Measurements from ENCODE around the gene MRPL41.
A peak's percentile ranks its signal among the peaks of the same experiment; 100 is the strongest.
"Not testable (repeated sequence)": the region's sequence is repeated elsewhere in the genome, so short reads cannot be mapped to it uniquely, and the experiment has no call there.

MRPL41 gene

DNA sequence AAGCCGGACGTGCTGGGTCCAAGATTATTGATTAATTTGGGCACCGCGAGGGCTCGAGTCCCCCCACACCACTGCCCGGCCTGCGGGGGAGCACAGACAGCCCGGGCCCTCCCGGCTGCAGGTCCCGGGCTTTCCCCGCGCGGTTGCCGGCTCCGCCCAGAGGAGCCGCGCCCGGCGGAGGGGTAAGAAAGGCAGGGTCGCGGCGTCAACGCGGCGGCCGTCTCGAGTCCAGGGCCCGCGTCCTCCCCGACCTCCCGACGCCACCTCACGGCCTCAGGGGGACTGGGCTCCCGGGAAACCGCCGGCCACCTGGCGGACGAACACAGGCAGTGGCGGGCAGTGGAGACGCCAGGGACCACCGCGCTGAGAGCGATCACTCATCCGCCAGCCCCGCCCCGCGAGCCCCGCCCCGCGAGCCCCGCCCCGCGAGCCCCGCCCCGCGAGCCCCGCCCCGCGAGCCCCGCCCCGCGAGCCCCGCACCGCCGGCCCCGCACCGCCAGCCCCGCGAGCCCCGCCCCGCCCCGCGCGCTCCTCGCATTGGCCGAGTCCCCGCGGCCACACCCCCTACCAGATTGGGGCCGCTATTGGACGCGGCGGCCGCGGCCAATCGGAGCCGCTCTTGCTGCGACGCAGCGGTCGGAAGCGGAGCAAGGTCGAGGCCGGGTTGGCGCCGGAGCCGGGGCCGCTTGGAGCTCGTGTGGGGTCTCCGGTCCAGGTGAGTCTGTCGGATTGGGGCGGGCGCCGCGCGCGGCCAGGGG lies at the start of gene MRPL41:
Gene MRPL41, plus strand, starts transcription at position 616 of the 758 bp plus-strand sequence. CDS start 203 bp downstream, outside the sequence.
- peak; percentile 99 for DNase-seq (ENCODE audit: low spot score)

- DNase-seq (ENCODE audit: low spot score) = no peak
These were observed 49.4 kb upstream of the MRPL41 start for GRCh38 chr9:137502008-137502911.

- DNase-seq (ENCODE audit: low spot score) = no peak
These were observed 47.3 kb upstream of the MRPL41 start for GRCh38 chr9:137504432-137504777.

GRCh38 chr9:137505421-137506140 lies 46.1 kb upstream of the MRPL41 start:
- DNase-seq (ENCODE audit: low spot score) = no peak

DNA sequence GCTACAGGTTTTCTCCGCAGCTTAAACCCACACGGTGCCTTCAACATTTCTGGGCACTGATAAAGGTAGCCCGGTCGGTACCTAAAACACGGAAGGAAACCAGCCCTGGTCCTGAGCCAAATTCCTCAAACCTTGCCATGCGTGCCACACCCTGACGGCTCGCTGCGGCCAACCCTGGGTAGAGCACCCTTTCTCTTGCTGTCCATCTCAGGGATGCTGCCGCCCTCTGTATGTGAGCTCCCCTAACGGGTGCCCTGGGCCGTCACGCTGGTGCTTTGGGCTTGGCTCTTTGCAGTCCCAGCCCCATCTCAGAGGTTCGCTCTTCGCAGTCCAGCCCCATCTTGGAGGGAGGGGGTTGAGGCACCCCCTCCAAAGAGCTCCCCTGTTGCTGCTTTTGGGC lies 45.4 kb upstream of the MRPL41 start:
- DNase-seq (ENCODE audit: low spot score) = no peak

GRCh38 chr9:137506702-137507171 lies 44.9 kb upstream of the MRPL41 start:
- DNase-seq (ENCODE audit: low spot score) = peak; percentile 86

- no peak for DNase-seq (ENCODE audit: low spot score)
These were observed 42.5 kb upstream of the MRPL41 start for GRCh38 chr9:137509198-137509597.

GRCh38 chr9:137511126-137511525 lies 40.6 kb upstream of the MRPL41 start:
- not testable (repeated sequence) for DNase-seq (ENCODE audit: low spot score)

GRCh38 chr9:137511758-137512463 lies 39.8 kb upstream of the MRPL41 start:
- no peak for DNase-seq (ENCODE audit: low spot score)

DNA sequence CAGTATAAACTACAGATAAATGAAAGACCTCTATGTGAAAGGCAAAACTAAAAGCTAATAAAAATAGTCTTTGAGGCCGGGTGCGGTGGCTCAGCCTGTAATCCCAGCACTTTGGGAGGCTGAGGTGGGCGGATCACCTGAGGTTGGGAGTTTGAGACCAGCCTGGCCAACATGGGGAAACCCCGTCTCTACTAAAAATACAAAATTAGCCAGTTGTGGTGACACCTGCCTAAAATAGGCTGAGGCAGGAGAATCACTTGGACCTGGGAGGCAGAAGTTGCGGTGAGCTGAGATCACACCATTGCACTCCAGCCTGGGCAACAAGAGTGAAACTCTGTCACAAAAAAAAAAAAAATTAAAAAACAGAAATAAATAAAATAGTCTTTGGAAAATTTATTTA lies 38.5 kb upstream of the MRPL41 start:
- DNase-seq (ENCODE audit: low spot score) = not testable (repeated sequence)

- DNase-seq (ENCODE audit: low spot score) = not testable (repeated sequence)
These were observed 37.7 kb upstream of the MRPL41 start for GRCh38 chr9:137513801-137514570.

- no peak for DNase-seq (ENCODE audit: low spot score)
These were observed 36.9 kb upstream of the MRPL41 start for GRCh38 chr9:137514691-137515337.

GRCh38 chr9:137515338-137515724 lies 36.3 kb upstream of the MRPL41 start:
- no peak for DNase-seq (ENCODE audit: low spot score)

DNA sequence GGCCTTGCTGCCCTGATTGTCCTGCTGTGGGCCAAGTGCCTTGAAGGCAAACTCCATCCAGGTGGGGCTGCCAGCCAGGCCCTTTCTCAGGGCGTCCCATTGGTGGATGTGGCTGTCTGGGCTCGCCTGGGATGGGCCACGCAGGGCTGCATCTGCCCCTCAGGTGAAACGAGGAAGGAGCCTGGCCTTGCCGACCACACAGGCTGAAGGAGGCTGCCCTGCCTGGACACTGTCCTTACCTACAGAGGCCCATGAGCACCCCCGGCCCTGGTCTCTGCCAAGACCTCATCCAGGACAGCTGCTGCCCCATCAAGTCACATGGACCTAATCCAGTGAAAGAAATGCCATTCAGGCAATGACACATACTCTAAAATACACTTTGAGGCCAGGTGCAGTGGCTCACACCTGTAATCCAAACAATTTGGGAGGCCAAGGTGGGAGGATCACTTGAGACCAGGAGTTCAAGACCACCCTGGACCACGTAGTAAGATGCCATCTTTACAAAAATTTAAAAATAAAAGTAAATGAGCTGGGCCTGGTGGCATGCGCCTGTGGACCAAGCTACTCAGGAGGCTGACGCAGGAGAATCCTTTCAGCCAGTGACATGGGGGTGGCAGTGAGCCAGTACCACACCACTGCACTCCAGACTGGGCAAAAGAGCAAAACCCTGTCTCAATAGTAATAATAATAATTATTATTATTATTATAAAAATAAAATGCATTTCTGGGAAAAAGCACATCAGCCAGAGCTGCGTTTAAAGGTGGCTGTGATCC lies 35.3 kb upstream of the MRPL41 start:
- no peak for DNase-seq (ENCODE audit: low spot score)

DNA sequence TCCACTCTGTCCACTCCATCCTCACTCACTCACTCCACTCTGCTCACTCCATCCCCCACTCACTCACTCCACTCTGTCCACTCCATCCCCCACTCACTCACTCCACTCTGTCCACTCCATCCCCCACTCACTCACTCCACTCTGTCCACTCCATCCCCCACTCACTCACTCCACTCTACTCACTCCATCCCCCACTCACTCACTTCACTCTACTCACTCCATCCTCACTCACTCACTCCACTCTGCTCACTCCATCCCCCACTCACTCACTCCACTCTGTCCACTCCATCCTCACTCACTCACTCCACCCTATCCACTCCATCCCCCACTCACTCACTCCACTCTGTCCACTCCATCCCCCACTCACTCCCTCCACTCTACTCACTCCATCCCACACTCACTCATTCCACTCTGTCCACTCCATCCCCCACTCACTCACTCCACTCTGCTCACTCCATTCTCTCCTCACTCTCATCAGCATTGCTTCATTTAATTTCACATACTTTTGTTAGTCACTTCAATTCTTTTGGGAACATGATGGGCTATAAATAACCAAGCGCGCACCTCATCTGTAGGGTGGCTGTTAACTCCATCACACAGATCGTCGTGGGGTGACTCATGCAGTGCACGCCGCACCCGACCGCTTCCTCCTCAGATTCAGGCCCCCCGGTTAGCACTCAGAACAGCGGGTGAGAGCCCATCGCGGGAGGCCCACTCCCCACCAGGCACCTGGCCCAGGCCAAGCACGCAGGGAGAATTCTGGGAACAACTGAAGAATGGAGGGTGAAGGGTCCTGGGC lies 32.8 kb upstream of the MRPL41 start:
- DNase-seq (ENCODE audit: low spot score) = not testable (repeated sequence)

DNA sequence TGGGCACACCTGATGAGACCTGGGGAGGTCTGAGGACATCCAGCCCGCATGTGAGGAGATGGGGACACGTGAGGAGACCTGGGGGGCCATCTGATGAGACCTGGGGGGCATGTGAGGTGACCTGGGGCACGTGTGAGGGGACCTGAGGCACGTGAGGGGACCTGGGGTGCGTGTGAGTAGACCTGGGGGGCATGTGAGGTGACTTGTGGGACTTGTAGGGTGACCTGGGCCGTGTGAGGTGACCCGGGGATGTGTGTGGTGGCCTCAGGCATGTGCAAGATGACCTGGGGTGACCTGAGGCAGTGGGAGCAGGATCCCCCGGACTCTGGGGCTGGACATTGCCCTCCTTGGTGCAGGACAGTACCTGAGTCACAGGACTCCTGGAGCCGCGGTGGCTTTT lies 32.1 kb upstream of the MRPL41 start:
- no peak for DNase-seq (ENCODE audit: low spot score)

- DNase-seq (ENCODE audit: low spot score) = no peak
These were observed 30.9 kb upstream of the MRPL41 start for GRCh38 chr9:137520614-137521404.

GRCh38 chr9:137521405-137521985 lies 30.2 kb upstream of the MRPL41 start:
- DNase-seq (ENCODE audit: low spot score) = no peak
